ENCODE data around the gene CDH23.

- TF ChIP-seq, protein P1, sequence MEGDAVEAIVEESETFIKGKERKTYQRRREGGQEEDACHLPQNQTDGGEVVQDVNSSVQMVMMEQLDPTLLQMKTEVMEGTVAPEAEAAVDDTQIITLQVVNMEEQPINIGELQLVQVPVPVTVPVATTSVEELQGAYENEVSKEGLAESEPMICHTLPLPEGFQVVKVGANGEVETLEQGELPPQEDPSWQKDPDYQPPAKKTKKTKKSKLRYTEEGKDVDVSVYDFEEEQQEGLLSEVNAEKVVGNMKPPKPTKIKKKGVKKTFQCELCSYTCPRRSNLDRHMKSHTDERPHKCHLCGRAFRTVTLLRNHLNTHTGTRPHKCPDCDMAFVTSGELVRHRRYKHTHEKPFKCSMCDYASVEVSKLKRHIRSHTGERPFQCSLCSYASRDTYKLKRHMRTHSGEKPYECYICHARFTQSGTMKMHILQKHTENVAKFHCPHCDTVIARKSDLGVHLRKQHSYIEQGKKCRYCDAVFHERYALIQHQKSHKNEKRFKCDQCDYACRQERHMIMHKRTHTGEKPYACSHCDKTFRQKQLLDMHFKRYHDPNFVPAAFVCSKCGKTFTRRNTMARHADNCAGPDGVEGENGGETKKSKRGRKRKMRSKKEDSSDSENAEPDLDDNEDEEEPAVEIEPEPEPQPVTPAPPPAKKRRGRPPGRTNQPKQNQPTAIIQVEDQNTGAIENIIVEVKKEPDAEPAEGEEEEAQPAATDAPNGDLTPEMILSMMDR (IDR thresholded peaks at IDR 0.05), result no peak
- TF ChIP-seq POLR2A (IDR thresholded peaks at IDR 0.05) (no peak), EP300 (IDR thresholded peaks at IDR 0.05) (no peak)
Observed at GRCh38 chr10:71537681-71538080, 141.0 kb downstream of the CDH23 start.
